Fibroblast of lung (primary cell): ENCODE results near the gene TNNI3K.
"Not testable (repeated sequence)": the region's sequence is repeated elsewhere in the genome, so short reads cannot be mapped to it uniquely, and the experiment has no call there.

Experiments used
- CTCF ChIP-seq, 2 donors: IDR thresholded peaks in 1 of 2; conservative IDR thresholded peaks in 1 of 2; 1 replicate in 1 of 2; 2 replicates in 1 of 2; pipeline ENCODE4 v1.5.1; 2011 to 2012; ENCODE audit warnings: low read length in 2 of 2, control low read depth in 1 of 2, inconsistent platforms in 1 of 2, low read depth in 1 of 2, mild to moderate bottlenecking in 1 of 2
- EZH2 ChIP-seq: IDR thresholded peaks from 2 replicates; pipeline ENCODE4 v1.5.1; 2012; ENCODE audit warnings: low read length, control low read depth, mild to moderate bottlenecking; ENCODE audit errors: missing control alignments

GRCh38 chr1:74253243-74253824 lies 18.1 kb downstream of the TNNI3K start:
- TF ChIP-seq CTCF (conservative IDR thresholded peaks at IDR 0.05 in 1 of 2, IDR thresholded peaks at IDR 0.05 in 1 of 2; ENCODE audit: low read depth in 1 of 2, low read length in 2 of 2); EZH2: not testable (repeated sequence)
